ENCODE results near the gene HEXIM1. TPM values are rescaled to one million over a fixed set of nuclear protein-coding genes. Genes with fewer than 3 reads are reported as not detected.

Gene HEXIM1
- total and polyA plus RNA-seq, 9 donors = 8.6 to 28.0 (median 23.7) TPM

- H3K36me3 ChIP-seq (ENCODE audit: control insufficient read depth, insufficient read depth, low read length) = no peaks in the 10 kb centered on the region
- WGBS (ENCODE audit: insufficient coverage) = 100% methylated on average over 2 of the region's 2 CpGs
- H3K4me3 ChIP-seq (ENCODE audit: low read length) = no peak overlapping the region
- no peaks in the 10 kb centered on the region for H3K9me3 ChIP-seq (replicated peaks; ENCODE audit: control insufficient read depth, low read depth, low read length)
- H3K27ac ChIP-seq (ENCODE audit: low read length) = peak overlapping the region; percentile 80
- H3K27me3 ChIP-seq (ENCODE audit: control insufficient read depth, insufficient read depth, low read length) = no peaks in the 10 kb centered on the region
- peaks cover 69% of the 10 kb centered on the region for H3K4me1 ChIP-seq (ENCODE audit: control insufficient read depth, insufficient read depth, low read length)
- DNase-seq = no peak
Observed at GRCh38 chr17:45128989-45129388, 19.3 kb upstream of the HEXIM1 start.

DNA sequence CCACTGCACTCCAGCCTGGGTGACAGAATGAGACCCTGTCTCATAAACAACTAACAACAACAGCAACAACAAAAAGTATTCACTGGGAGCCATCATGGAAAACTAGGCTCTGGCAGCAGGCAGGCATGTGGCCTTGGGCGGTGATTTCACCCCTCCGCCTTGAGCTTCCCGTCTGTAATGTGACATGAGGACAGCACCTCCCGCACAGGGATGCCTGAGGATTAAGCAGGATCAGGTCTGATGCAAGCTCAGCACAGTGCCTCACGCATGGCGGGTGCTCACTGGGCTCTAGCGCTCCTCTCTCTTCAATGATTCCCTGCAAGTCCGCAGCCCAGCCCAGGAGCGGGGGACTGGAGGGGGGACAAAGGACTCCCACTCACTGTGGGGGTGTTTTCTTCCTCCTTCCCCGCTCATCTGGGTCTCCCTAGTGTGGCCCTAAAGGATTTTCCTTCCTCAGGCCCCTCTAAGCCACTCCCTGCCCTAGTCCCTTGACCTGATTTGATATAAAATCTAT, 18.8 kb upstream of the HEXIM1 start:
- peak; percentile 76 for DNase-seq
- H3K4me3 ChIP-seq (ENCODE audit: low read length) = no peak overlapping the region
- peaks cover 64% of the 10 kb centered on the region for H3K4me1 ChIP-seq (ENCODE audit: control insufficient read depth, insufficient read depth, low read length)
- WGBS (ENCODE audit: insufficient coverage) = 42% methylated on average over 6 of the region's 10 CpGs
- peak overlapping the region; percentile 80 for H3K27ac ChIP-seq (ENCODE audit: low read length)
- H3K27me3 ChIP-seq (ENCODE audit: control insufficient read depth, insufficient read depth, low read length) = no peaks in the 10 kb centered on the region
- H3K9me3 ChIP-seq (replicated peaks; ENCODE audit: control insufficient read depth, low read depth, low read length) = no peaks in the 10 kb centered on the region
- no peaks in the 10 kb centered on the region for H3K36me3 ChIP-seq (ENCODE audit: control insufficient read depth, insufficient read depth, low read length)

- no peaks in the 10 kb centered on the region for H3K9me3 ChIP-seq (replicated peaks; ENCODE audit: control insufficient read depth, low read depth, low read length)
- peaks cover 63% of the 10 kb centered on the region for H3K4me1 ChIP-seq (ENCODE audit: control insufficient read depth, insufficient read depth, low read length)
- no peak for DNase-seq
- no peak overlapping the region for H3K4me3 ChIP-seq (ENCODE audit: low read length)
- no peaks in the 10 kb centered on the region for H3K36me3 ChIP-seq (ENCODE audit: control insufficient read depth, insufficient read depth, low read length)
- H3K27ac ChIP-seq (ENCODE audit: low read length) = peak overlapping the region; percentile 70
- WGBS (ENCODE audit: insufficient coverage) = 70% methylated on average over 10 of the region's 13 CpGs
- no peaks in the 10 kb centered on the region for H3K27me3 ChIP-seq (ENCODE audit: control insufficient read depth, insufficient read depth, low read length)
Observed at GRCh38 chr17:45129940-45130680, 18.2 kb upstream of the HEXIM1 start.

DNA sequence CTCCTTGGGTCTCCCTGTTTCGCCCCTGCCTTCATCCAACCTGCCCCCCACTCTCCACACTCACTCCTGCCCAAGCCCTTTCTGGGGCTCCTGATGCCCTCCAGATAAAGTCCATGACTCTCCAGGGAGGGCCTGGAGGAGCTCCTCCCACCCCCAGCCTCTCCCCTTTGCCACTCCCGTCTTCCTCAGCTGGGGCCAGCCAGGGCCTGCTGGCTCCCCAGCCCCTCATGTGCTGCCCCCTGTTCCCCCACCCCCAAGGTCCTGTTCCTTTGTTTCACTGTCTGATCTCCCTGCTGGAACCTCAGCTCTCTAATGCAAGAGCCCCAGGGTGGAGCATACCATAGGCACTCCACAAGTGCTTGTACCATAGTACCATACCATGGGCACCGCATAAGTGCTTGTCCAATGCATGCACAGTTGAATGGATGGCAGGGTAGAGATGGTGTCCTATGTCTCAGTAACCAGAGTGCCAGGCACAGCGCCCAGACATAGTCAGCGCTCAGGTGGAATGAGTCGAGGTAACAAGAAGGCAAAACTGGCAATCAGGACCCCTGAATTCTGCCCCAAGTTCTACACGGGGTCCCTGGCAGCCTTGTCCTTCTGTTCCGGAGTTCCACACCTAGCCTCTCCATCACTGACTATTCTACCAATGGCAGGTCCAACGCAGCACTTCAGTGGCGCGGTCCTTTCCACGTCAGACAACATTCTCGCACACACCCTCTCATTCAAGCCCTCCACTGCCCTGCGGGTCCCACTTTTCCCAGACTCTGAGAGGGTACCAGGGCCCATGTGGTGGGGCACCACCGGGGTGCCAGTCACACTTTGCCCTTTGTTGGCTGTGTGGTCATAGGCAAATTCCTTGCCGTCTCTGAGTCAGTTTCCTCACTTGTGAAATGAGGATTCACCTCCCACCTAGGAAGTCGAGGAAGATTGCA, 17.3 kb upstream of the HEXIM1 start:
- Histone ChIP-seq H3K4me1 (ENCODE audit: control insufficient read depth, insufficient read depth, low read length) (peaks cover 69% of the 10 kb centered on the region), H3K27me3 (ENCODE audit: control insufficient read depth, insufficient read depth, low read length) (no peaks in the 10 kb centered on the region), H3K36me3 (ENCODE audit: control insufficient read depth, insufficient read depth, low read length) (no peaks in the 10 kb centered on the region), H3K9me3 (replicated peaks; ENCODE audit: control insufficient read depth, low read depth, low read length) (no peaks in the 10 kb centered on the region), H3K27ac (ENCODE audit: low read length) (no peak overlapping the region), H3K4me3 (ENCODE audit: low read length) (peak overlapping the region; percentile 78)
- 81% methylated on average over 16 of the region's 17 CpGs for WGBS (ENCODE audit: insufficient coverage)
- no peak for DNase-seq

GRCh38 chr17:45131616-45132319, 16.5 kb upstream of the HEXIM1 start:
- DNase-seq = peak; percentile 63
- Histone ChIP-seq H3K4me1 (ENCODE audit: control insufficient read depth, insufficient read depth, low read length) (peaks cover 73% of the 10 kb centered on the region), H3K27me3 (ENCODE audit: control insufficient read depth, insufficient read depth, low read length) (no peaks in the 10 kb centered on the region), H3K36me3 (ENCODE audit: control insufficient read depth, insufficient read depth, low read length) (no peaks in the 10 kb centered on the region), H3K9me3 (replicated peaks; ENCODE audit: control insufficient read depth, low read depth, low read length) (no peaks in the 10 kb centered on the region), H3K27ac (ENCODE audit: low read length) (peak overlapping the region; percentile 88), H3K4me3 (ENCODE audit: low read length) (peak overlapping the region; percentile 78)
- WGBS (ENCODE audit: insufficient coverage) = 9% methylated on average over 44 of the region's 46 CpGs

DNA sequence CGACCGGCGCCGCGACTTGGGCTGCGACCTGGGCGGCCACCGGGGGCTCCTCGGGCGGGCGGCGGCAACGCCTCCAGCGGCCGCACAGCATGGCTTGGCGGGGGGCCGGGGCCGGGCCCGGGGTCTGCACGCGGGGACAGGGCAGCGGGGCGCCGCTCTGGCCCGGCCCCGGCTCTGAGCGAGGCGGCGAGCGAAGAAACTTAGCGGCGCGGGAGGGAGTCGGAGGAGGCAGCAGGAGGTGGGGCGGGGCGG, 16.0 kb upstream of the HEXIM1 start, which contains the start of gene PLCD3:
Gene PLCD3 (minus strand): TSS at position 196 of the 252 bp plus-strand sequence. CDS start 105 bp downstream, at position 91.
- H3K27ac ChIP-seq (ENCODE audit: low read length) = peak within 1 kb of the TSS; percentile 99
- H3K36me3 ChIP-seq (ENCODE audit: control insufficient read depth, insufficient read depth, low read length) = no peaks in the 10 kb centered on the region
- no peaks in the 10 kb centered on the region for H3K27me3 ChIP-seq (ENCODE audit: control insufficient read depth, insufficient read depth, low read length)
- H3K4me1 ChIP-seq (ENCODE audit: control insufficient read depth, insufficient read depth, low read length) = peaks cover 68% of the 10 kb centered on the region
- 2% methylated on average over 19 of the region's 36 CpGs for WGBS (ENCODE audit: insufficient coverage)
- no peak for DNase-seq
- H3K4me3 ChIP-seq (ENCODE audit: low read length) = peak within 1 kb of the TSS; percentile 87
- no peaks in the 10 kb centered on the region for H3K9me3 ChIP-seq (replicated peaks; ENCODE audit: control insufficient read depth, low read depth, low read length)

DNA sequence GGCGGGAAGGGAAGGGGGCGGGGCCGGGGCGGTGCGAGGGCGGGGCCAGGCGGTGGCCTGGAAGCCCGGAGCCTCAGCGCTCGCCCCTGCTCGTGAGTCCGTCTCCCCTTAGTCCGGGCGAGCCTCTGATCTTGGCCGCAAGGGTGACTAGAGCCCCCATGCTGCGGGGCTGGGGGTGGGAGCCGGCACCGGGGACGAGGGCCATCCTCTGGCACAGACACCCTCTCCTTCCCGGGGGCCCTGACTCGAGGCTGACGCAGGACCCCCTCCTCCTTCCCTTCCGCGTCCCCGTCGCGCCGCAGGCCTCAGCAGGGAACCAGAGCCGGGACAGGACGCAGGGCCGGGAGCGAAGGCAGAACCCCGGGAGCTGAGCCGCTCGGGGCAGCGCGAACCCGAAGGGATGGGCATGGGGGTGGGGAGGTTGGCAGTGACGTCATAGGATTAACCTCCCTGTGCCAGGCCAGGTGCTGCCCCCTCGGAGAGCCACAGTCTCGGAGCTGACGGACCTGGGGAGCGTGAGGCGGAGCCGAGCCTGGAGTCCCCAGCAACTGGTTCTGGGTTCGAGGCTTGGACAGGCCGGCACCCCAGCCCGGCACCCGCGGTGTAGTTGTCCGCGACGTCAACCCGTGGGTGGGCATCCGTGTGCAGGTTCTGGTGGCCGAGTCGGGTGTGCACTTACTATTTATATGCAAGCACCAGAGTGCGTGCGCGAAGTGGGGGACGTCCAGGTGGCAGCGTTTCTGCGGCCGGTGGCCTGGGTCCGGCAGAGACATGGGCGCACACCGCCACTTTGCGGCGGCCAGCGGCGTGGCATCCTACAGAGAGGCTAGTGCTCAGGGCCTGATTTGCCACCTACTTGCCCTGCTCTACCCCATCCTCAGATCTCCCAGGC, 15.5 kb upstream of the HEXIM1 start:
- peaks cover 2% of the 10 kb centered on the region for H3K36me3 ChIP-seq (ENCODE audit: control insufficient read depth, insufficient read depth, low read length)
- peaks cover 62% of the 10 kb centered on the region for H3K4me1 ChIP-seq (ENCODE audit: control insufficient read depth, insufficient read depth, low read length)
- peak overlapping the region; percentile 99 for H3K27ac ChIP-seq (ENCODE audit: low read length)
- peak overlapping the region; percentile 87 for H3K4me3 ChIP-seq (ENCODE audit: low read length)
- peak; percentile 89 for DNase-seq
- no peaks in the 10 kb centered on the region for H3K27me3 ChIP-seq (ENCODE audit: control insufficient read depth, insufficient read depth, low read length)
- WGBS (ENCODE audit: insufficient coverage) = under 1% methylated on average over 55 of the region's 71 CpGs
- no peaks in the 10 kb centered on the region for H3K9me3 ChIP-seq (replicated peaks; ENCODE audit: control insufficient read depth, low read depth, low read length)

DNA sequence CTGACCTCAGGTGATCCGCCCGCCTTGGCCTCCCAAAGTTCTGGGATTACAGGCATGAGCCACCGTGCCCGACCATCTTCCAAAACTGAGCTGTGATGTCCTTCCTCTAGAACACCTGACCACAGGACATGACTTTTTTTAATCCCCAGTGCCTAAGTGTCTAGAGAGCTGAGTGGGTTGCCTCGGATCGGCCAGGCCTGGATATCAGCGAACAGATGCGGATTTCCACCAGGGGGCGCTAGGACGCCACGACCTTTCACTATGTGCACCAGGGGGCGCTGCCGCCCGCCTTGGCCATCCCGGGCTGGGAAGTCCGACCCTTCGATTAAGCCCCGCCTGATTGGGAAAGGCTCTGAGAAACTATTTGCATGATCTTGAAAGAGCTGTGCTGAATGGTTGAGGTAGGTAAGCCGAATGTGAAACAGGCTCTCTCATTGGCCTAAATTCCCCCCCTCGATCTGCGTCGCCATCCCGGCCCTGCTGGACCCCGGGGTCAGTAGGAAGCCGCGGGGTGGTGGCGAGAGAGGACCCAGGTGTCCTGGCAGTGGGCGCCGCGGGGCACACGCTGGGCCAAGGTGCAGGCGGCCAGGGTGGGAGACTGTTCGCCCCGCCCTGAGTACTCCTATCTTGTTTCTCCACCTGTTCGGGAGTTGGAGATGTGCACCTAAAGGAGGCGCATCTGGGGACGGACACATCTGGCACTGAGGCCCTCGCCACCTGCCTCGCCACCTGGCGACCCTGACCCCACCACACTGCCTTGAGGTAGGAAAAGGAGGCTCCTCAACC, 12.9 kb upstream of the HEXIM1 start, which contains the start of gene ACBD4:
Gene ACBD4 (plus strand): TSS at position 496 of the 786 bp plus-strand sequence. CDS start 458 bp downstream, outside the sequence.
- Histone ChIP-seq H3K4me1 (ENCODE audit: control insufficient read depth, insufficient read depth, low read length) (peaks cover 38% of the 10 kb centered on the region), H3K27ac (ENCODE audit: low read length) (peak within 1 kb of the TSS; percentile 57), H3K27me3 (ENCODE audit: control insufficient read depth, insufficient read depth, low read length) (no peaks in the 10 kb centered on the region), H3K36me3 (ENCODE audit: control insufficient read depth, insufficient read depth, low read length) (peaks cover 2% of the 10 kb centered on the region), H3K4me3 (ENCODE audit: low read length) (peak within 1 kb of the TSS; percentile 63), H3K9me3 (replicated peaks; ENCODE audit: control insufficient read depth, low read depth, low read length) (no peaks in the 10 kb centered on the region)
- peak; percentile 99 for DNase-seq
- under 1% methylated on average over 27 of the region's 40 CpGs for WGBS (ENCODE audit: insufficient coverage)
